Erythroblast (primary cell): Measurements from ENCODE around the gene ZNF521.

Experiments used
- DNase-seq, 2 experiments: peaks; one replicate each; lab custom pipeline; 2025; lab: John Stamatoyannopoulos, UW
- GATA1 ChIP-seq: IDR thresholded peaks from 2 replicates; pipeline ENCODE4 v1.6.1; 2011; ENCODE audit warnings: low read depth, mild to moderate bottlenecking, control low read depth, low read length, moderate library complexity
- POLR2A ChIP-seq: IDR thresholded peaks from 2 replicates; pipeline ENCODE4 v1.6.1; 2011; ENCODE audit warnings: mild to moderate bottlenecking, low read length

The ZNF521 gene

GRCh38 chr18:25164848-25165811 lies 186.8 kb downstream of the ZNF521 start:
- TF ChIP-seq GATA1 (no peak), POLR2A (no peak)
- DNase-seq, result peak in 1 of 2 experiments; percentile 13

- DNase-seq, result no peak
- TF ChIP-seq POLR2A (no peak), GATA1 (no peak)
These were observed 187.6 kb downstream of the ZNF521 start for GRCh38 chr18:25164211-25164847.

GRCh38 chr18:25153426-25153825 lies 198.5 kb downstream of the ZNF521 start:
- TF ChIP-seq POLR2A (no peak), GATA1 (no peak)
- no peak for DNase-seq

GRCh38 chr18:25147877-25148488 lies 204.0 kb downstream of the ZNF521 start:
- DNase-seq, result no peak
- TF ChIP-seq POLR2A (no peak), GATA1 (no peak)

GRCh38 chr18:25146512-25146910 lies 205.5 kb downstream of the ZNF521 start:
- no peak for TF ChIP-seq GATA1
- TF ChIP-seq POLR2A, result no peak

GRCh38 chr18:25145731-25146511 lies 206.0 kb downstream of the ZNF521 start:
- no peak for DNase-seq
- no peak for TF ChIP-seq POLR2A
- TF ChIP-seq GATA1, result no peak

More at GRCh38 chr18:25146512-25146910, 205.5 kb downstream of the ZNF521 start:
- no peak for DNase-seq

- TF ChIP-seq GATA1, result no peak
- TF ChIP-seq POLR2A, result no peak
These were observed 207.1 kb downstream of the ZNF521 start for GRCh38 chr18:25144820-25145219.

GRCh38 chr18:25141886-25142285 lies 210.1 kb downstream of the ZNF521 start:
- DNase-seq, result no peak
- TF ChIP-seq POLR2A (no peak), GATA1 (no peak)

More at GRCh38 chr18:25144820-25145219, 207.1 kb downstream of the ZNF521 start:
- no peak for DNase-seq

- no peak for TF ChIP-seq GATA1
These were observed 210.6 kb downstream of the ZNF521 start for GRCh38 chr18:25141399-25141798.

GRCh38 chr18:25140962-25141308 lies 211.0 kb downstream of the ZNF521 start:
- TF ChIP-seq POLR2A (no peak), GATA1 (no peak)
- DNase-seq, result no peak

More at GRCh38 chr18:25141399-25141798, 210.6 kb downstream of the ZNF521 start:
- DNase-seq, result no peak

GRCh38 chr18:25140124-25140961 lies 211.6 kb downstream of the ZNF521 start:
- DNase-seq, result no peak
- TF ChIP-seq GATA1 (no peak), POLR2A (no peak)

- TF ChIP-seq POLR2A (no peak), GATA1 (no peak)
- DNase-seq, result no peak
These were observed 214.8 kb downstream of the ZNF521 start for GRCh38 chr18:25137197-25137472.
